ENCODE measurements around the gene CAMTA1.

The CAMTA1 gene

GRCh38 chr1:7516929-7517328 is 731.7 kb downstream of the CAMTA1 start:
- DNase-seq (ENCODE audit: low spot score): no peak

DNA sequence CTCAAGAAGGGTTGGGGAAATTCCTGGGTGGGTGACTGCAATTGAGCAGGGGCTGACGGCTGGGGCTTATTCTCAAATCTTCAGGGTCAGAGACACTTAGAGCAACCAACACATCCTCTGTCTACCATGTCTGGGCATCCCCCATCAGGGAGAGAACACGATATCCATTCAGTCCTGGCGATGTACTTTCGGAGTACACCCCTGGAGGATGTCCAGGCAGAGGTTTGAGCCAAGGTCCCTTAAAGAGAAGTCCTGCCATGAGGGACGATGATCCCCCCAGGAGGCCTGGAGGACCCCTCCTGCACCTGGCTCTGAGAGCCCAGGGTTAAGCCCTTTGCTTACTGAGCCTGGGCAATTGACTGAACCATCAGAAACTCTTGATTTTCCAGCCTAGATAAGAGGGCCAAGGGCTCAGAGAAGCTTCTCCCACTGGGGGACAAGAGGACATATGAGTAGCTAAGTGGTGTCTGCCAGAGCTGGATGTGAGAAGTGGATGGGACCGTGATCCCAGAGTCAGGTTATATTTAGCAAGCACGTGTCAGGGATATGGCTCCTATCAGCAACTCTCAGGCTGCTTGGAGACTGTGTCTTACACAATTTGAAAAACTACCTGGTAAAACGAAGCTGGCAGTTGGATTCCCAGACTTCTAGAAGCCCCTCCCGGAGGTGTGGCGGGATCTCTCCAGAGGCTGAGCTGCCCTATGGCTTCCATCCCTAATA is 732.5 kb downstream of the CAMTA1 start:
- DNase-seq (ENCODE audit: low spot score): no peak

- DNase-seq (ENCODE audit: low spot score): no peak
Measured at GRCh38 chr1:7518411-7518810, 733.2 kb downstream of the CAMTA1 start.

- no peak for DNase-seq (ENCODE audit: low spot score)
Measured at GRCh38 chr1:7519181-7519860, 734.1 kb downstream of the CAMTA1 start.

DNA sequence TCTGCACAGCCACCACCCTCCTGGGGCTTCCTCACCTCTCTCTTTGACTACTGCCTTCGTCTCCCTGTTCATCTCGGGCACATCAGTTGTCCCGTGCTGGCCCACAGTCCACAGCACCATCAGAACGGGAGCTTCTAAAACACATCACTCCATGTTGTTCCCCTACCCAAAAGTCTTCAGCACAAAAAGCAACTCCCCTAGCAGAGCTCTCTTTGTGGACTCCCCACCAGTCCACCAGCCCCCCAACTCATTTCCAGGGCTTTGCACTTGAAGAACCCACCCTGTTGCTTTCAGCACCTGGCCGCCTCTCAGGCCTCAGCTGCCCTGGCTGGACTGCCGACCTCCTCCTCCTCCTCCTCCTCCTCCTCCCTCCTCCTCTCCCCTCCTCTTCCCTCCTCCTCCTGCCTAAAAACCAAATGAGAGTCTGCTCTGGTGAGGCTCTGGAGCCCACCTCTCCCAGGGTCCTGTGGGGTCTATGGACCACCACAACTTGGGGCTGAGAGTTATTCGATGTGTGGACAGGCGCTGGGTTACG is 734.7 kb downstream of the CAMTA1 start:
- DNase-seq (ENCODE audit: low spot score): no peak

GRCh38 chr1:7520496-7520895 is 735.2 kb downstream of the CAMTA1 start:
- DNase-seq (ENCODE audit: low spot score): no peak

- no peak for DNase-seq (ENCODE audit: low spot score)
Measured at GRCh38 chr1:7524341-7525337, 739.4 kb downstream of the CAMTA1 start.

GRCh38 chr1:7525338-7526063 is 740.2 kb downstream of the CAMTA1 start:
- DNase-seq (ENCODE audit: low spot score): no peak

GRCh38 chr1:7526196-7526866 is 741.1 kb downstream of the CAMTA1 start:
- DNase-seq (ENCODE audit: low spot score): no peak

DNA sequence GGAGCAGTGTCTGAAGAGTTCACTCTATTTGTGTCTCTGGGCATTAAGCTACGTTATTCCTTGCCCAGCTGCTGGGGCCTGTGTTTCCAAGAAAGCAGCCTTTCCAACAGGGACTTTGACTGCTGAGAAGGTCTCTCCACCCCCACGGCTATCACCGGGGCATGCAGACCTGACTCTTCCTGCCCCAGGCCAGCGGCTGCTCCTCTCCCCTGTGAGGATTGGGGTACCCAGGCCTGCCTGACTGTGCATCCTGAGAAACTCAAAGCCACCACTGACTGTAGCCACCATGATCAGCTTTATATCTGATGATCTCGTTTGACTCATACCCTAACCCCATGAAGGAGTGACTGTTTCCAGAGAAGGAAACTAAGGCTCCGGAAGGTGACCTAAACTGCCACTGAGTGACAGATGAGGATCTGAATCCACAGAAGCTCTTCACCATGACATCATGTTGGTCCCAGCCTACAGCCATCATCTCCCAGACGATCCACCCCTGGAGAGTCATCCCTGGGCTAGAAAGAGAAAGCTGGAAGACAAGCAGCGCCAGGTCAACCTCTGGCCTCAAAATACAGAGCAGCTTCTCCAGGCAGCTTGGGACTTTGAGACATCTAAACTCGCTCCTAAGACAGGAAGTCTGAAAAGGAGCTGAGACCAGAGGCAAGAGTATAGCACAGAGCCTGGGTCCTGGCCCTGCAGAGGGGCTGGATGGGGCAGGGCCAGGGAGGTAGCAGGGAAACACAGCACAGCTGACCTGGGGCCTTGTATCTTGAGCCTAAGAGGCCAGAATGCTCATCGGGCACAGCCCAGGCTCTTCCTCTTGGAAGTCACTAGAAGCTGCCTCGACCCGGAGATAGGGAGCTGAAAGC is 741.8 kb downstream of the CAMTA1 start:
- DNase-seq (ENCODE audit: low spot score): no peak

- no peak for DNase-seq (ENCODE audit: low spot score)
Measured at GRCh38 chr1:7527733-7528045, 742.4 kb downstream of the CAMTA1 start.

GRCh38 chr1:7528386-7529198 is 743.3 kb downstream of the CAMTA1 start:
- DNase-seq (ENCODE audit: low spot score): no peak

DNA sequence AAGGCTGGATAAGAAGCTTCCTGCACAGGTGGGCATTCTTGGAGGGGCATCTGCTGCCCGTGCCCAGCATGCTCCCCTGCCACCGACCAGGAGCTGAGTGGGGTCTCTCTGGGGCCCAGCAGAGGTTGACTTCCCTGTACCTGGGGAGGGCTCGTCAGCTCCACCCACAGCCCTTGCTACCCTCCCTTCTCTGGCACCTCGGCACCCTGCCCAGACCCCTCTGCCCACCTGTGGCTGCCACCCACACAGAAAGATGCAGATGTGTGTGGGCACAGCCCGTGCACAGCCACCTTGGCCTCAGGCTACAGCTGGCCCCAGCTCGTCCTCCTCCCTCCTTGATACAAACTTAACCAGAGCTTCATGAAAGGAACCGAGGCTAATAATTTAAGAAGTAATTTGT is 744.7 kb downstream of the CAMTA1 start:
- no peak for DNase-seq (ENCODE audit: low spot score)

DNA sequence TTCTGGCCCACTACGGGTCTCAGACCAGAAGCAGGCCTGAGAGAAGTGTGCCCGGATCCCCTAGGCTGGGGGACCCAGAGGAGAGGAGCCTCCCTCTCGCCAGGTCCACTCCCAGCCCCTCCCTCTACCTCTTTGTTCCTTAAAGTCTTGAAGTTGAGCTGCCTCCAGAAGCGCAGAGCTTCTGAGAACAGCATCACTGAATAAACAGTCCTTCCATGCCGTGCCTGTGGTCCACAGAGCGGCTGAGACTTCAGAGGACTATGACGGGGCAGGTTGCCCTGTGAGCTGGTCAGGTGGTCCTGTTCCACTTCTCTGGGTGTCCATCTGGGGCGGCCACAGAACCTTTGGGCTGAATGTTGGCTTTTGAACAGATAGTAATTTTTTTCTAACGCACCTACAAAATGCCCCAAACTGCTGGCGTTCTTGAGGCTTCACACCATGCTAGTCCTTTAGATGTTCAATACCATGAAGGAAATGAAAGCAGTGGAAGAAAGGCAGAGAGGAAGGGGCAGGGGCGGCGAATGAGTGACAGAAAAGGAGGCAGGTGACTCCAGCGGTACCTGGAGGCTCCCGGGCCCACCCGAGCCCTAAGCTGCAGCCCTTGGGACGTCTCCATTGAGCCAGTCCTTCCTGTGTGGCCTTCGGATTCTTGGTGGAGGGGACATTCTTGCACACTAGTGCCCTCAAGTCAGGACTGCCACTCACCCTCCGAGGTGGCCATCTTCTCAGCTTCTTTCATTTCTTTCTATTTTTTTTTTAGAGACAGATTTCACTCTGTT is 746.5 kb downstream of the CAMTA1 start:
- DNase-seq (ENCODE audit: low spot score): no peak

DNA sequence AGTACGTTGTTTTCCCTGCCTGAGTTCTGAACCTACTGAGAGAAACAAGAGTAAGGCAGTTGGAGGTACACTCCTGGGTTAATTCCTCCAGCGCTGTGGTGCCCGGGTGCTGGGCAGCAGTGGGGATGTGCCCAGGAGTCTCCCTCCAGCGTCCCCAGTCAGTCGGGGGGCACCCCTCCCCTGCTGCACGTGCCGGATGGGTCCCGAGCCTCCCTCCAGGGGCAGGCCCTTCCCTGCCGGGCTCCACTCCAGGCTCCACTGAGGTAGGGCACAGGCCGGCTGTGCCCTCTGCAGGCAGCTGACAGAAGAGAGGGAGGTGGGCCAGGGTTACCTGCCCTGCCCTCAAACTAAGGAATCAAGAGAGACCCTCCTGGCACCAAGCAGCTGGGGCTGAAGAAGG is 747.8 kb downstream of the CAMTA1 start:
- no peak for DNase-seq (ENCODE audit: low spot score)

GRCh38 chr1:7534061-7534825 is 749.0 kb downstream of the CAMTA1 start:
- no peak for DNase-seq (ENCODE audit: low spot score)

DNA sequence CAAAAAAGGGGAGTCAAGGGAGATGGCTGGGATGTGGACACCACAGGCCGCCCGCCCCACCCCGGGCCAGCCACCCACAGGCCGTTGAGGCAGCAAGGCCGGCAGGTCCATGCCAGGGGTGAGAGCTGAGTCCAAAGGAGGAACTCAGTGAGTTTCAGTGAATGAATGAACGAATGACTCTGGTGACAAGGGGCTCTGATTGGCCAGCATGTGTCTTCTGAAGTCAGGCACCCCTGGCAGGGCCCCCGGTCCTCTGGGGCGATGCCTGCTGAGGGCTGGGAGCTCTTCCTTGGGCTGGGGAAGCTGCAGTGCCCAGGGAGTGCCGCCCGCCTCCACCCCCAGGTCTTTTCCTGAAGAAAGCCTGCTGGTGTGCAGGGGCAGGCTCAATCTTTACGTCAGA is 749.8 kb downstream of the CAMTA1 start:
- no peak for DNase-seq (ENCODE audit: low spot score)

Data from HuH-7.5 (cell line).